CD14-positive monocyte (primary cell): ENCODE results near the gene LAYN. TPM values are rescaled to one million over a fixed set of nuclear protein-coding genes. Genes with fewer than 3 reads are reported as not detected.

Source experiments
- DNase-seq, 3 donors: peaks; one replicate each; pipeline ENCODE4 v3.0.0-alpha.2; 2011 to 2022
- H2AFZ ChIP-seq: 2 replicates; pipeline ENCODE4 v1.6.0; 2012; ENCODE audit warnings: mild to moderate bottlenecking, low read depth, low read length, inconsistent platforms; ENCODE audit not compliant: insufficient read depth, poor library complexity, severe bottlenecking
- H3K27ac ChIP-seq, 2 donors: 1 replicate in 1 of 2; 2 replicates in 1 of 2; pipeline ENCODE4 v1.5.1; 2012 to 2013; ENCODE audit warnings: low read length in 2 of 2, control low read depth in 1 of 2, inconsistent platforms in 1 of 2, low read depth in 1 of 2, mild to moderate bottlenecking in 1 of 2
- H3K27me3 ChIP-seq, 2 donors: one replicate each; pipeline versions ENCODE4 v1.6.0 to v1.6.1; 2011 to 2013; ENCODE audit warnings: low read length in 2 of 2; ENCODE audit not compliant: control insufficient read depth in 2 of 2, insufficient read depth in 2 of 2
- H3K36me3 ChIP-seq, 2 donors: replicated peaks in 1 of 2; 1 replicate in 1 of 2; 2 replicates in 1 of 2; pipeline versions ENCODE4 v1.5.1 to v1.6.1; 2012 to 2013; ENCODE audit warnings: low read length in 2 of 2, control low read depth in 1 of 2, inconsistent platforms in 1 of 2, mild to moderate bottlenecking in 1 of 2; ENCODE audit not compliant: insufficient read depth in 2 of 2, control insufficient read depth in 1 of 2
- H3K4me1 ChIP-seq, 2 donors: 1 replicate in 1 of 2; 2 replicates in 1 of 2; pipeline versions ENCODE4 v1.5.1 to v1.6.1; 2012 to 2013; ENCODE audit warnings: low read length in 2 of 2, control low read depth in 1 of 2, inconsistent platforms in 1 of 2, mild to moderate bottlenecking in 1 of 2, moderate library complexity in 1 of 2; ENCODE audit not compliant: insufficient read depth in 2 of 2, control insufficient read depth in 1 of 2
- H3K4me2 ChIP-seq: replicated peaks from 2 replicates; pipeline ENCODE3; 2012; ENCODE audit warnings: low read length, moderate library complexity, mild to moderate bottlenecking; ENCODE audit not compliant: poor library complexity, severe bottlenecking; ENCODE audit errors: extremely low read depth
- H3K4me3 ChIP-seq, 3 experiments: fragments of 200-600 bp in 1 of 3; sonication (generic) in 1 of 3; replicated peaks in 1 of 3; 1 replicate in 2 of 3; 2 replicates in 1 of 3; pipeline ENCODE4 v1.5.1; 2011 to 2013; ENCODE audit warnings: low read length in 3 of 3, mild to moderate bottlenecking in 3 of 3, control low read depth in 2 of 3, low read depth in 2 of 3, inconsistent platforms in 1 of 3, moderate library complexity in 1 of 3
- H3K79me2 ChIP-seq: 2 replicates; pipeline ENCODE4 v1.6.0; 2012; ENCODE audit warnings: mild to moderate bottlenecking, control low read depth, inconsistent platforms, low read length, moderate library complexity; ENCODE audit not compliant: insufficient read depth
- H3K9ac ChIP-seq: 2 replicates; pipeline ENCODE4 v1.6.0; 2017; ENCODE audit warnings: low read length, mild to moderate bottlenecking; ENCODE audit not compliant: insufficient read depth, poor library complexity, severe bottlenecking
- H3K9me3 ChIP-seq, 2 donors: replicated peaks in 1 of 2; 1 replicate in 1 of 2; 2 replicates in 1 of 2; pipeline versions ENCODE4 v1.5.1 to v1.6.1; 2012 to 2013; ENCODE audit warnings: low read length in 2 of 2, control low read depth in 1 of 2; ENCODE audit not compliant: control insufficient read depth in 1 of 2, insufficient read depth in 1 of 2
- H4K20me1 ChIP-seq: 2 replicates; pipeline ENCODE4 v1.6.0; 2012; ENCODE audit warnings: mild to moderate bottlenecking, low read length, control low read depth, moderate library complexity; ENCODE audit not compliant: insufficient read depth
- H3K27ac Mint-ChIP-seq, 7 donors: one replicate each; pipeline ENCODE4 v1.8.0; 2020; ENCODE audit warnings: mild to moderate bottlenecking in 7 of 7, mixed read lengths in 7 of 7, moderate library complexity in 6 of 7, inconsistent platforms in 2 of 7
- H3K27me3 Mint-ChIP-seq, 3 donors: one replicate each; pipeline ENCODE4 v1.8.0; 2021 to 2022; ENCODE audit warnings: low read depth in 3 of 3, mild to moderate bottlenecking in 3 of 3, mixed read lengths in 3 of 3, moderate library complexity in 3 of 3, inconsistent platforms in 1 of 3
- H3K36me3 Mint-ChIP-seq, 2 donors: one replicate each; pipeline ENCODE4 v1.8.0; 2020; ENCODE audit warnings: mixed read lengths in 2 of 2, inconsistent platforms in 1 of 2, mild to moderate bottlenecking in 1 of 2
- H3K4me1 Mint-ChIP-seq: one replicate; pipeline ENCODE4 v1.8.0; 2020; ENCODE audit warnings: mild to moderate bottlenecking, mixed read lengths
- H3K4me3 Mint-ChIP-seq, 2 donors: one replicate each; pipeline ENCODE4 v1.8.0; 2020; ENCODE audit warnings: mild to moderate bottlenecking in 2 of 2, mixed read lengths in 2 of 2, moderate library complexity in 1 of 2
- H3K9me3 Mint-ChIP-seq, 7 donors: one replicate each; pipeline ENCODE4 v1.8.0; 2020 to 2022; ENCODE audit warnings: mixed read lengths in 7 of 7, mild to moderate bottlenecking in 6 of 7, moderate library complexity in 6 of 7, inconsistent platforms in 2 of 7
- WGBS: methylation state at CpG from one replicate; pipeline ENCODE4 v1.1.5; 2013; ENCODE audit warnings: missing lambda C conversion rate; ENCODE audit not compliant: insufficient coverage; 5-methylcytosine and 5-hydroxymethylcytosine counted together
- intact Hi-C, 2 donors: fragments of 100-400 bp; cut with micrococcal nuclease; formaldehyde crosslinking; loops; one replicate each; pipeline versions ENCODE4 v1.15.0 to v1.15.1; 2023
- polyA plus RNA-seq, 3 donors: library from polyadenylated mRNA; depleted of rRNA in 1 of 3; unstranded in 2 of 3; stranded (reverse) in 1 of 3; fragments of 300-500 nt in 2 of 3; fragments of >200 nt in 1 of 3; fragmentation: Illumina TruSeq in 2 of 3; gene quantifications; 1 replicate in 2 of 3; 2 replicates in 1 of 3; pipeline ENCODE4 v1.2.3, GENCODE V29; 2012 to 2021
- TF ChIP-seq, protein P1 (sequence below): fragments of 200-600 bp; IDR thresholded peaks from one replicate; pipeline ENCODE4 v1.8.0; 2022; ENCODE audit warnings: antibody characterized with exemption, mild to moderate bottlenecking

Gene LAYN
- polyA plus RNA-seq, 3 donors: not detected

DNA sequence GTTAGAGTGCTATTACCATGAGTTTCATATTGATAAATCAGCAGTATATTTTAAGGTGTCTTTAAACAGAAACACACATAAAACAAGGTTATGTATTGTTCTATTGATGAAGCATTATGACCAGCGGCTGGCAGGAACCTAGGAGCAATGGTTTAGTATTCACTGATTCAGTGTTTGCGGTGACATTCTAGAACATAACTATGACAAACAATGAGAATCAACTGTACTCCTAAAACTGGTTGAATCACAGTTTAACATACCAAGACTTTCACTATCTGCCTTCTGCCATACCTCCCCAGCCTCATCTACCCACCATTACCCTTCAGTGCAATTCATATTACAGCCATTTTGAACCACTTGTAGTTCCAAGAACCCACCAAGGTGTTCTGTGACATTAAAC is 17.2 kb upstream of the LAYN start:
- H4K20me1 ChIP-seq: no peaks in the 10 kb centered on the region
- H3K27ac ChIP-seq: no peak overlapping the region
- no peak for DNase-seq
- no peaks in the 10 kb centered on the region for H3K36me3 ChIP-seq
- Mint-ChIP-seq H3K4me1 (peaks cover 9% of the 10 kb centered on the region), H3K27ac (no peak overlapping the region), H3K4me3 (no peak overlapping the region), H3K9me3 (no peaks in the 10 kb centered on the region), H3K27me3 (peaks cover 0 to 1% (median 0%) of the 10 kb centered on the region in 3 donors), H3K36me3 (no peaks in the 10 kb centered on the region)
- H3K79me2 ChIP-seq: no peaks in the 10 kb centered on the region
- 100% methylated on average over 2 of the region's 2 CpGs for WGBS
- H3K27me3 ChIP-seq: no peaks in the 10 kb centered on the region
- intact Hi-C loops: no loop called here
- H3K9me3 ChIP-seq: no peaks in the 10 kb centered on the region
- H3K4me3 ChIP-seq: no peak overlapping the region
- peaks cover 3% of the 10 kb centered on the region in 2 donors for H3K4me1 ChIP-seq
- H2AFZ ChIP-seq: no peak overlapping the region
- no peak overlapping the region for H3K4me2 ChIP-seq
- H3K9ac ChIP-seq: no peak overlapping the region
- TF ChIP-seq, protein P1, sequence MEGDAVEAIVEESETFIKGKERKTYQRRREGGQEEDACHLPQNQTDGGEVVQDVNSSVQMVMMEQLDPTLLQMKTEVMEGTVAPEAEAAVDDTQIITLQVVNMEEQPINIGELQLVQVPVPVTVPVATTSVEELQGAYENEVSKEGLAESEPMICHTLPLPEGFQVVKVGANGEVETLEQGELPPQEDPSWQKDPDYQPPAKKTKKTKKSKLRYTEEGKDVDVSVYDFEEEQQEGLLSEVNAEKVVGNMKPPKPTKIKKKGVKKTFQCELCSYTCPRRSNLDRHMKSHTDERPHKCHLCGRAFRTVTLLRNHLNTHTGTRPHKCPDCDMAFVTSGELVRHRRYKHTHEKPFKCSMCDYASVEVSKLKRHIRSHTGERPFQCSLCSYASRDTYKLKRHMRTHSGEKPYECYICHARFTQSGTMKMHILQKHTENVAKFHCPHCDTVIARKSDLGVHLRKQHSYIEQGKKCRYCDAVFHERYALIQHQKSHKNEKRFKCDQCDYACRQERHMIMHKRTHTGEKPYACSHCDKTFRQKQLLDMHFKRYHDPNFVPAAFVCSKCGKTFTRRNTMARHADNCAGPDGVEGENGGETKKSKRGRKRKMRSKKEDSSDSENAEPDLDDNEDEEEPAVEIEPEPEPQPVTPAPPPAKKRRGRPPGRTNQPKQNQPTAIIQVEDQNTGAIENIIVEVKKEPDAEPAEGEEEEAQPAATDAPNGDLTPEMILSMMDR: no peak

DNA sequence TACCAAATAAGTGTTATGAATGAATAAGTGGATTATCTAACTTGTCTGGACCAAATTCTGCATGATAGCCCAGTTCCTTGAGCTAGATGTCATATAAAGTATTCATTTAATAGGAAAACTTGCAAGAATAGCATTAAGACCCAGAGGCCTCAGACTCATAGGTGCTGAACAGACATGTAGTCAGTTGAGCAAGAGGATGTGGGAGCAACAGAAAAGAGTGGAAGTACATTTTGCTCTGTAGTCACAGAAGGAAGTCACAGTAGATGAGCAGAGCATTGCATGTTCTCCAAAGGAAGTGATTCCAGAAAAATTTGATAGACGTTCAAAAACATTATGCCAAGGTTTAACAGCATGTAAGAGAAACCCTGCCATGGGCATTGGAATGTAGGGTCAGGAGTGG is 16.5 kb upstream of the LAYN start:
- DNase-seq: no peak
- intact Hi-C loops: no loop called here
- H3K27ac Mint-ChIP-seq: no peak overlapping the region
- Histone ChIP-seq H3K4me1 (peaks cover 3% of the 10 kb centered on the region in 2 donors), H3K9me3 (no peaks in the 10 kb centered on the region), H3K4me3 (no peak overlapping the region), H3K4me2 (no peak overlapping the region), H3K27ac (no peak overlapping the region), H2AFZ (no peak overlapping the region), H4K20me1 (no peaks in the 10 kb centered on the region), H3K27me3 (no peaks in the 10 kb centered on the region), H3K9ac (no peak overlapping the region), H3K36me3 (no peaks in the 10 kb centered on the region), H3K79me2 (no peaks in the 10 kb centered on the region)
- H3K4me3 Mint-ChIP-seq: no peak overlapping the region
- no peaks in the 10 kb centered on the region for H3K9me3 Mint-ChIP-seq
- TF ChIP-seq, protein P1: no peak
- WGBS: no CpG with 5 or more reads among the region's 1 CpG
- H3K4me1 Mint-ChIP-seq: peaks cover 9% of the 10 kb centered on the region
- H3K27me3 Mint-ChIP-seq: peaks cover 0 to 1% (median 0%) of the 10 kb centered on the region in 3 donors
- H3K36me3 Mint-ChIP-seq: no peaks in the 10 kb centered on the region
